GM18870 (cell line): ENCODE data around the gene PRR19.
"Not testable (repeated sequence)": the region's sequence is repeated elsewhere in the genome, so short reads cannot be mapped to it uniquely, and the experiment has no call there.

ENCODE experiments used
- ATAC-seq: cut with Tn5 transposase; IDR thresholded peaks from one replicate; pipeline ENCODE4 v1.9.1; 2021; ENCODE audit warnings: moderate library complexity; ENCODE audit not compliant: unreplicated experiment

The PRR19 gene

DNA sequence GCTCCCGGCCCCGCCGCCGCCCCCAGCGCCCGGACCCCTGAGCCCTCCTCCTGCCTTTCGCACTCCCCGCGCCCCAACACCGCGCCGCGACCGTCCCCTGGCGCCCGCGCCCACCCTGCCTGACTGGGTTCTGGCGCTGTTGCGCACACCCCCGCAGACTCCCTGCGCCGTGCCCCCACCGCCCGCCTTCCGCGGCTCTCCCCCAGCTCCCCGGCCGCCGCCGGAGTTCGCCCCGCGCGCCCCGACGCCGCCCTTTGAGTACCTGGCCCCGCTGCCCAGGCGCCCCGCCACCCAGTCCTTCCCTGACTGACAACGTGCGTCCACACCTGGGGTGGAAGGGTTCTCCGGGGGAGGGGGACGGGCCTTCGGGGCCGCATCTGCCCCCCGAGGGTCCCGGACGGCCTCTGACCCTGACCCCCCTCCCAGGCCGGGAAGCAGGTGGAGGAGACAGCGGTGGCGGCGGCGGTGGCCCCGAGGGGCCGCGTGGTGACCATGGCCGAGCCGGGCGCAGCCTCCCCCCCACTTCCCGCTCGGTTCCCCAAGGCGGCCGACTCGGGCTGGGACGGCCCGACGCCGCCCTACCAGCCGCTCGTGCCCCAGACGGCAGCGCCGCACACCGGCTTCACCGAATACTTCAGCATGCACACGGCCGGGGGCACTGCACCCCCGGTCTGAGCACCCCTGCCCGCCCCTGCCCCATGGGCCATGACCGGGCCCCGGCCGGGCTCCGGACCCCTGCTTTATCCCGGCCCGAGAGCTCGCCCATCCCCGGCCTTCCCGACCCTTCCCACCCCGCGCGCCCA lies 22.1 kb downstream of the PRR19 start:
- no peak for ATAC-seq

- no peak for ATAC-seq
Measured at GRCh38 chr19:42324655-42325307, 22.8 kb downstream of the PRR19 start.

- ATAC-seq = peak; percentile 95
Measured at GRCh38 chr19:42325308-42325895, 23.5 kb downstream of the PRR19 start, which contains the start of gene MEGF8. MEGF8 (plus strand) TSS chr19:42325635; CDS start chr19:42326244, 609 bp downstream.

GRCh38 chr19:42325896-42326771 lies 24.2 kb downstream of the PRR19 start:
- ATAC-seq = no peak

DNA sequence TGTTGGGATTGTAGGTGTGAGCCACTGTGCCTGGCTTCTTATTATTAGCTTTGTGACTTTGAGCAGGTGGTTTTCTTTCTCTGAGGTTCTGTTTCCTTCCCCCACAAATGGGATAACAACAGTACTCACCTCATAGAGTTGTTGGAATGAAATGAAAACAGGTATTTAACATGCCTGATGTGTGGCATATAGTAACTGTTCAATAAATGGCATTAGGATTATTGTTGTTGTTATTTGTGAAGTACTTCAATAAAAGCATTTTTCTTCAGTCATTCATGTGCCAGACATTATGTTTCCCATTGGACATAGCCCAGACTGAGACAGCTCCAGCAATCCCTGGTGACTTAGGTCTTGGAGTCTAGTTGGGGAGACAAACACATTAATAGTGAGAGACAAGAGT lies 25.0 kb downstream of the PRR19 start:
- no peak for ATAC-seq

DNA sequence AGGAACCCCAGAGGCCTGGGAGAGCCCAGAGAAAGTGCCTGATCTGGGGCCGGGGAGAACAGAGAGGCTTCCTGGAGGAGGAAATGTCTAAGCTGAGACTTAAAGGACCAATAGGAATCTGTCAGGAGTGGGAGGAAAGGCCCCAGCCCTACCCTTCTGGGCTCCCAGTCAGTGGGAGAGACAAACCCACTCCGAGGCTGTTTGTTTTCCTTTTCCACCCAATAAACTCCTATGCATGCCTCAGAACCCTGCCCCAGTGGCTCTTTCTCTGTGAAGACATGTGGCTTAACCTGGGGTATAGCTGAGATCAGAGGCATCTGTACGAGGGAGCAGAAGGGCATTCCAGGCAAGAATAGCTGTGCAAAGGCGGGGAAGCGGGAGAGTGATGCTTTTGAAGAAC lies 25.4 kb downstream of the PRR19 start:
- no peak for ATAC-seq

GRCh38 chr19:42328106-42328505 lies 26.2 kb downstream of the PRR19 start:
- ATAC-seq = no peak

DNA sequence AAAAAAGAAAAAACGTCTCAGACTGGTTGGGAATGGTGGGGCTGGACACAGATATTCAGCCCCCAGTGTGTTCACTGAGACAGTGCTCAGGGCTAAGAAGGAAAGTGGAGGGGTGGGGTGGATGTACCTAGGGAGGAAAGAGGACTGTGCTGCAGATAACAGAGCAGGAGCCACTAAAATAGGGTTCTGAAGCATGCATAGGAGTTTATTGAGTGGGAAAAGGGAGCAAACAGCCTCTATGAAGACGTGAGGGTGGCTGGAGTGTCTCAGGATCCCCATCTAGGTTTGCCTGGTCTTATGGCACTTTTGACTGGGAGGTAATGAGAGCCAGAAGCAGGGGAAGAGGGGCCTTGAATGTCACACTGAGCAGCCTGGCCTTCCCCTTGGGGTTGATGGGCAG lies 26.9 kb downstream of the PRR19 start:
- ATAC-seq = no peak

GRCh38 chr19:42330241-42330711 lies 28.3 kb downstream of the PRR19 start:
- ATAC-seq = no peak

DNA sequence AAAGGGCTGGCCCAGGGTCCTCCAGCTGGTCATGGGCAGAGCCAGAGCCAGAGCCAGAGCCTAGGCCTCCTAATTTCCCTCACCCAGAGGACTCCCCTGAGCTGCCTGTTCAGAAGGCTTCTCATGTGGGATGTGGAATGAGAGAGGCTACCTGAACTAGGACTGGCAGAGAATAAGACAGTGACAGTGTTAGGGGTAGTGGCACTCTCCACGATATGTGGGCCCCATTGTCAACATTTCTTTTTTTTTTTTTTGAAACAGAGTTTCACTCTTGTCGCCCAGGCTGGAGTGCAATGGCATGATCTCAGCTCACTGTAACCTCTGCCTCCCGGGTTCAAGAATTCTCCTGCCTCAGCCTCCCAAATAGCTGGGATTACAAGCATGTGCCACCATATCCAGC lies 29.4 kb downstream of the PRR19 start:
- not testable (repeated sequence) for ATAC-seq

DNA sequence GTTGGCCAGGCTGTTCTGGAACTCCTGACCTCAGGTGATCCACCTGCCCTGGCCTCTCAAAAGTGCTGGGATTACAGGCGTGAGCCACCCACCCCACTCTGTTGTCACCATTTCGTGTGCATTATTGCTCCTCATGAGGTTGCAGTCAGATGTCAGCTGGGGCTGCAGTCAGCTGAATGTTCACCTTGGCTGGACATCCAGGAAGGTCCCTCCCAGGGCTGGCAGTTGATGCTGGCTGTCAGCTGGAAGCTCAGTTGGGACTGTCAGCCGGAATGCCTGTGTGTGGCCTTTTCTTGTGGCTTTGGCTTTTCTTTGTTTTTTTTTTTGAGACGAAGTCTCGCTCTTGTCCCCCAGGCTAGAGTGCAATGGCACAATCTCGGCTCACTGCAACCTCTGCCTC lies 30.1 kb downstream of the PRR19 start:
- ATAC-seq = no peak

DNA sequence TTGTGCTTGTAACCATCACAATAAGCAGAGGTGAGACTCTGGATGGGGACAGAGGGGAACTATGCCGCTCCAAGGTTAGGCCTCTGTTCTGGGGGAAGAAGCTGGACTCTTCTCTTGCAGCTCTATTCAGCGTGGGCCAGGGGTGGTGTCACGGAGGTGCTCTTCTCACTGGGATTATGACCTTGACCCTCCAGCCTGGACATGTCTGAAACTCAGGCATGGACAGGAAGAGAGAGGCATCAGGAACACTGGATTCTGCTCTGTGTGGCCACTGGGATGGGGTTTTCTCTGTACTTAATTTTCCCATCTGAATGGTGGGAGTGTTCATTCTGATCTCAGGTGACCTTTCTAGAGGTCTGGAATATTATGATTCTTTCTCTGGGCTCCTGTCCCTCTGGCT lies 31.1 kb downstream of the PRR19 start:
- ATAC-seq = no peak

DNA sequence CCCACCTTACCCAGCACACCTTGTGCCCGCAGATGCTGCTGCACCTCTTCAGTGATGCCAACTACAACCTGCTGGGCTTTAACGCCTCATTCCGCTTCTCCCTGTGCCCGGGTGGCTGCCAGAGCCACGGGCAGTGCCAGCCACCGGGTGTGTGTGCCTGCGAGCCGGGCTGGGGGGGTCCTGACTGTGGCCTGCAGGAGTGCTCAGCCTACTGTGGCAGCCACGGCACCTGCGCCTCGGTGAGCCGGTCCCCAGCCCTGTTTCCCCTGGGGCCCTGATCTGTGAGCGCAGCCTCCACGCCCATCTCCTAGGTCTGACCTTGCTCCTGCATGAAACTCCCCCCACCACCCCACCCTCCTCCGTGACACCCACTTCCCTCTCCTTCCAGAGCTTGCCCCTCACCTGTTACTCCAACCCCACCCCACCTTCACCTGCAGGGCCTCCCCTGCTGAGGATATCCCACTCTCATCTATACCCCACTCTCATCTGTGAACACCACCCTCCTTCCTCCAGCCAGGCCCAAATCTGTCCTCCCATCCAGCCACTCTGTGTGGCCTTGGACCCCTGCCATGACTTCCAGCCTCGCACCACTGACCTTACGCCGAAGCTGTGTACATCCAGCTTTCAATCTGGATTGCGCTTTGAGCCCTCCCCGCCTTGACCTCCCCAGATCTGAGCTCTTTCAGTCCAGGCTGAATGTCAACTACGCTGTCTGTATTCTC lies 32.2 kb downstream of the PRR19 start:
- no peak for ATAC-seq

GRCh38 chr19:42334697-42335373 lies 32.9 kb downstream of the PRR19 start:
- no peak for ATAC-seq

DNA sequence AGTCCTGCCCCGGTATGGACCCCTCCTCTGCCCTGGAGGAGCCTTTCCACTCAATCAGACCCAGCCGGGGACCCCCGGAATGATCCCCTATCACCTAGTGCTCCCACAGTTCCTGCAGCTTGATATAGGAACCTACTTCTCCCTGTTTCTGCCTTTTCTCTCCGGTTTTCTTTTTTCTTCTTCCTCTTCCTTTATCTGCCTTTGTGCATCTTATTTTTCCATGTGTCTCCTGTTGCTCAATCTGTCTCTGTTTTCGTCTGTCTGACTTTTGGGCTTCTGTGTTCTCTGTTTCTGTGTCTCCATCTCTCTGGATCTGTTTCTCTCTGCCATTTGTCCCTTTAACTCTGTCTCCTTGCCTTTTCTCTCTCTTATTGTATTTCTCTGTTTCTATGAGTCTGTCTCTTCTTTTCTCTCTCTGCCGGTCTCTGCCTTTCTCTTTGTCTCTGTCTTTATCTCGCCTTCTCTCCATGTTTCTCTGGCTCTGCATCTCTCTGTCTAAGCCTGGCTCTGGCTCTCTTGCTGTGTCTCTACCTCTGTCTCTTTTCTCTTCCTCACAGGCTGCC lies 33.5 kb downstream of the PRR19 start:
- no peak for ATAC-seq

GRCh38 chr19:42335971-42336370 lies 34.0 kb downstream of the PRR19 start:
- no peak for ATAC-seq

DNA sequence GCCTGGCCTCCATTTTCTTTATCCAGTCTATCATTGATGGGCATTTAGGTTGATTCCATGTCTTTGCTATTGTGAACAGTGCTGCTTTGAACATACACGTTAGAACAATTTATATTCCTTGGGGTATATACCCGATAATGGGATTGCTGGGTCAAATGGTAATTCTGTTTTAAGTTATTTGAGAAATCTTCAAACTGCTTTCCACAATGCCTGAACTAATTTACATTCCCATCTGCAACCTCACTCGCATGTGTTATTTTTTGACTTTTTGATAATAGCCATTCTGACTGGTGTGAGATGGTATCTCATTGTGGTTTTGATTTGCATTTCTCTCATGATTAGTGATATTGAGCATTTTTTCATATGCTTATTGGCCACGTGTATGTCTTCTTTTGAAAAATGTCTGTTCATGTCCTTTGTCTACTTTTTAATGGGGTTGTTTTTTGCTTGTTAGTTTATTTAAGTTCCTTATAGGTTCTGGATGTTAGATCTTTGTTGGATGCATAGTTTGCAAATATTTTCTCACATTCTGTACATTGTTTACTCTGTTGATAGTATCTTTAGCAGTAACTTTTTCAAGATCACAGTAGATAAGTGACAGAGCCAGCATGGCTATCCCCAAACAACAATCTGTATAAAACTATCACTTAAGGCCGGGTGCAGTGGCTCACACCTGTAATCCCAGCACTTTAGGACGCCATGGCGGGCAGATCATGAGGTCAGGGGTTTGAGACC lies 37.4 kb downstream of the PRR19 start:
- ATAC-seq = not testable (repeated sequence)

- ATAC-seq = not testable (repeated sequence)
Measured at GRCh38 chr19:42339922-42340321, 38.0 kb downstream of the PRR19 start.
